HK-2 (cell line): ENCODE results near the gene COIL.
"Not testable (repeated sequence)": the region's sequence is repeated elsewhere in the genome, so short reads cannot be mapped to it uniquely, and the experiment has no call there.

Experiments used
- DNase-seq: peaks from one replicate; pipeline ENCODE4 v3.0.0-alpha.2; 2018; ENCODE audit not compliant: unreplicated experiment

The COIL gene

GRCh38 chr17:56978441-56979090 lies 17.7 kb upstream of the COIL start:
- DNase-seq, result no peak

DNA sequence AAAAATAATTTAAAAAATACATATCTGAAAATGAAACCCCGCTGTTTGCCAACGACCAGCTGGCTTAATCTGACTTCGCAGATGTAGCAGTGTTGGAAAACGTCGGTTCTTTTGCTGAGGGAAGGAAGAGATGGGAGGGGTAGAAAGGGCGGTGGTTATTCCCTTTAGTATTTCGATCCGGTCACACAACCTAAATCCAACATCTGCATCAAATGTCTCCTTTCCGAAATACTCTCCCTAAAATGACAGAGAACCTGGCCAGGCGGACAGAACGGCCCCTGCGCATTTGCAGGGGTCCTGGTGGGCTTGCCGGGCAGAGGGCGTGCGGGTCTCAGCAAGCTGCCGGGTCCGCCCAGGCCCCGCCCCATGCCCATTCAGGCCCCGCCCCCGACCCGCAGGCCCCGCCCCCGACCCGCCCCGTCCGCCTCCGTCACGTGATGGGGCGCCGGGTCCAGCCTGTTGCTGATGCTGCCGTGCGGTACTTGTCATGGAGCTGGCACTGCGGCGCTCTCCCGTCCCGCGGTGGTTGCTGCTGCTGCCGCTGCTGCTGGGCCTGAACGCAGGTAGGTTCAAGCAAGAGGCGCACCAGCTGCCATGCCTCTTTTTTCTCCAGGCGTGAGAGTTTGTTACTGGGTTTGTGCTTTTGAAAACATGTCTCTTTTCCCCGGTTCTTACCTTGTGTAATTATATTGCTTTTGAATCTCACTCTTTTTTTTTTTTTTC lies 17.0 kb upstream of the COIL start, which contains the start of gene SCPEP1:
Gene SCPEP1, plus strand, starts transcription at position 459 of the 723 bp plus-strand sequence. Its CDS starts 29 bp downstream, at position 488.
- DNase-seq, result peak; percentile 85

GRCh38 chr17:56976941-56977608 lies 16.2 kb upstream of the COIL start:
- no peak for DNase-seq

GRCh38 chr17:56975656-56976055 lies 14.8 kb upstream of the COIL start:
- DNase-seq, result no peak

GRCh38 chr17:56974055-56974454 lies 13.2 kb upstream of the COIL start:
- DNase-seq, result no peak

DNA sequence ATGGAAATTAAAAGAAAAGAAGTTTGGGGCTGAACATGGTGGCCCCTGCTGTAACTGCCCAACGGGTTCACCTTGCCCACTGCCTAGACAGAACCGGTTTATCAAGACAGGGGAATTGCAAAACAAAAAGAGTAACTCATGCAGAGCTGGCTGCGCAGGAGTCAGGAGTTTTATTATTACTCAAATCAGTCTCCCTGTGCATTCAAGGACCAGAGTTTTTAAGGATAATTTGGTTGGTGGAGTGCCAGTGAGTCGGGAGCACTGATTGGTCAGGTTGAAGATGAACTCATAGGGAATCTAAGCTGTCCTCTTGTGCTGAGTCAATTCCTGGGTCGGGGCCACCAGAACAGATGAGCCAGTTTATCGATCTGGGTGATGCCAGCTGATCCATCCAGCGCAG lies 12.7 kb upstream of the COIL start:
- DNase-seq, result no peak

DNA sequence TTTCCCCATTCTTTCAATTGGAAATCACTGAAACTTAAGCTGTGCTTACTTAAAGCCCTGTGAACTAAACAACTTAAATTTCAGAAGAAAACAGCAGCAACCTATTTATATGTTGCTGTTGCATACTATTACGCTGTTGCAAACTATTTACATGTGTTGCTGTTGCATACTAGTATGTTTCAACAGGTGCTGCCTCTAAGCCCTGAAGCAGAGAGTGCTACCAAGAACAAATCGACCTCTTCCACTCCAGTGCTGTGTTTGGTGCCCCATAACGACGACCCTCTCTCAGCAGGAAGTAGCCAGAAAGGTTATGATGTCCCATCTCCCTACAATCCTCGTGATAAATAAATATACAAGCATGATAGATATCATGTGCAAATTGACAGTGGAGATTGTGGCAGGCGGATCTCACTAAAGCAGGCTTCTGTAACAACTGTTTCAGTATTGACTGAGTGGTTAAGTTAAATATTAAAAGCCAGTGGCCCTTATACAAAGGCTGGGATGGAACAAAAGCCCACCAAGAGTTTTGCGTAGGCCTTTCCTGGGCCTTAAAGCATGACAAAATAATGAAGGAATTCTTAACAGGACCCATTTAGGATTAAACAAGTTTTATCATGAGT lies 11.4 kb upstream of the COIL start:
- no peak for DNase-seq

DNA sequence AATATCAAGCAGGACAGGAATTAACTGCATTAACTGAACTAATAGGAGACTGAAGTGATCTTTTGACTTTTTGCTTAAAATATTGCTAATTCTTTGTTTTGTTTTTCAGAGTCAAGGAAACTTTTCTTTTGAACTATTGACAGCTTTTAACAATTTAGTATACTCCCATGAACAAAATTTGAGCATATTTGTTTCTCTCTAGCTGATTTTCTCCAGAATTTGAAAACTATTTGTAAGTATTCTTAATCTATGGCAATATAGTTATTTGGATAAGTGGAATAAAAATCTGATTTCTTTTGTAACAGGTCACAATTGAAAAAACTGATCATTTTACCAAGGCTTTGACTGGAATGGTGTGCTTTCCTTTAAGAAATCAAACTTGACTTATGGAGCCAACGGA lies 10.1 kb upstream of the COIL start:
- DNase-seq, result no peak

GRCh38 chr17:56966338-56966737 lies 5.5 kb upstream of the COIL start:
- DNase-seq, result no peak

GRCh38 chr17:56965681-56966080 lies 4.8 kb upstream of the COIL start:
- not testable (repeated sequence) for DNase-seq

- not testable (repeated sequence) for DNase-seq
Measured at GRCh38 chr17:56965241-56965640, 4.4 kb upstream of the COIL start.

DNA sequence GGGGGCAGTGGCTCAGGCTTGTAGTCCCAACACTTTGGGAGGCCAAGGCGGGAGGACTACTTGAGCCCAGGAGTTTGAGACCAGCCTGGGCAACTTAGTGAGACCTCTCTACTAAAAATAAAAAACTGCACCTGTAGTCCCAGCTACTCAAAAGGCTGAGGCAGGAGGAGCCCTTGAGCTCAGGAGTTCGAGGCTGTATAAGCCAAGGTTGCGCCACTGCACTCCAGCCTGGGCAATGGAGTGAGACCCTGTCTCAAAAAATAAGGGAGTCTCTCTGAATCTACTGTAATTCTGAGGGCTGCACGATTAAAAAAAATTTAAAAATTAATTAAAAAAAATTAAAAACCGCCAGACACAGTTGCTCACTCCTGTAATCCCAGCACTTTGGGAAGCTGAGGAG lies 3.9 kb downstream of the COIL start:
- DNase-seq, result no peak

DNA sequence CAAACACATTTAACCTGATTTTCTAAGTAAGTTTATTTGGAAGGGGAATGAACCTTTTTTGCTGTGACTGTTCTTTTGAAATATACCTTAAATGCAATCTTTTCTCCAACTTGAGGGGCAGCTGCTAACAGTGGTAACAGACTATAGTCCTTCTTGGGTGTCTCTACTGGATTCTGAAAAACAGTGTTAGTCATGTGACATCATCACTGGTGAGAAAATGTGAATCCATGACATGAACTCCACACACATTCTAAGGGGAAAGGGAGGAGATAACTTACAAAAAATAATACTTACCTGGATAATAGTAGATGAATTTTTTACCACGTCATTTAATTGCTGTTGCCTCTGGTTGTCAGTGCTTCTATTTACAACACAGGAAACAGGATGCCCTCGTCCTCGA lies 11.3 kb downstream of the COIL start:
- no peak for DNase-seq

GRCh38 chr17:56948491-56948890 lies 12.4 kb downstream of the COIL start:
- DNase-seq, result no peak

GRCh38 chr17:56947741-56948140 lies 13.1 kb downstream of the COIL start:
- no peak for DNase-seq

DNA sequence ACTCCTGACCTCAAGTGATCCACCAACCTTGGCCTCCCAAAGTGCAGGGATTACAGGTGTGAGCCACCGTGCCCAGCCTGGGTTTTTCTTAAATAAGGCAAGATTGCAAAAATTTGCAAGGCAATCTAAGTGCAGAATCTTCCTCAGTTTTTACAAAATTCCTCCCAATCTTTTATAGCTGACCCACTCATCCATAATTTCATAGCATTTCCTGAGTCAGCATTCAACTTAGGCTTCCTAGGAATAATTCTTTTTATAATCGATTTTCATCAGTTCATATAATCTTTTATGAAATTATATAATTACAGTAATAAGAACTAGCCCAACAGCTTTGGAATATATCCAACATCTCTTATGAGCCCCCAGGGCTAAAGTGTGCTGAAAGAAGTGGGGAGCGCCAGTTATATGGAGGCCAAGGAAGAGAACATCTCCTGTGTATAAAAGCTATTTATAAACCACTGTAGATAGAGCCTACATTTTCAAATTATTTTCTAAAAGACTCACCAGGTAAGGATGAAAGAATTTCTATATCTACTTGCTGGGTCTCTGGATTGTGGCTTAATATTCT lies 14.8 kb downstream of the COIL start:
- no peak for DNase-seq

DNA sequence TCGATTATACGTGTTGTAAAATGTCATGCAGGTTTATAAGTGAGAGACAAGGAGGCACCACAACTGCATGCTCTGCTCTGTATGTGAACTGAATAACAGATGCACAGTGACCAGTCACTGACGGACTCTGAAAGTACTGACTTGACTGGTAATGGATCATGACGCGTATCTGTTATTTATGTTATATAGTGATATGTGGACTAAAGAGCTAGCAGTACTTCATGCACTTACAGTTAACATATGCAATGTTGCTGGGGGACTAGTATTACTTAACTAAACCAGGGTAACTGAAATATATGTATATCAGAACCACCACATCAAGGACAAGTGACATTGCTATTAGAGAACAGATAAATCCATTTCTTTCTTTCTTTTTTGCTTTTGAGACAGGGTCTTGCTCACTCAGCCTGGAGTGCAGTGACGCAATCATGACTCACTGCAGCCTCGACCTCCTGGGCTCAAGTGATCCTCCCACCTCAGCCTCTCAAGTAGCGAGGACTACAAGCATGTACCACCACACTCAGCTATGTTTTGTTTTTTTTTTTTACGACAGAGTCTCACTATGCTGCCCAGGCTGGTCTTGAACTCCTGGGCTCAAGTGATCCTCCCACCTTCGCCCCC lies 17.2 kb downstream of the COIL start:
- no peak for DNase-seq

DNA sequence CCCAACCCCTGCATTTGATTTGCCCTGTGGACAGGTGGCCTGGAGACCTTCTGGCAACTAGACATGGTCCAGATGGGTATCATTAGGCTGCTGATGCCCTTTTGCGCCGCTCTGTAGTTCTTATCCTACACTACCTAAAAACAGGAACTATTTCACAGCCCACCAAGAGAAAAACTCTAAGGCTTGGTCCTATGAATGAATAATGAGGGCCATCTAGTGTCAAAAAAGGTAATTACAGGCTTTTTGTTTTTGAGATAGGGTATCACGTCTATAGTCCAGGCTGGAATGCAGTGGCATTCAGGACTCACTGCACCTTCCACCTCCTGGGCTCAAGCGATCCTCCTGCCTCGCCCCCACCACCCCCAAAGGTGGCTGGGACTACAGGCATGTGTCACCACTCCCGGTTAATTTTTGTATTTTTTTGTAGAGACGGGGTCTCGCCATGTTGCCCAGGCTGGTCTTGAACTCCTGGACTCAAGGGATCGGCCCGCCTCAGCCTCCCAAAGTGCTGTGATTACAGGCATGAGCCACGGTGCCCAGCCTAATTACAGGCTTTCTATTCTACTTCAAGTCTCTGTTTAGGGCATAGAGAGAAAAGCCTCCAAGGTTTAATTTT lies 20.9 kb downstream of the COIL start:
- peak; percentile 8 for DNase-seq

- DNase-seq, result not testable (repeated sequence)
Measured at GRCh38 chr17:56938206-56938605, 22.6 kb downstream of the COIL start.

DNA sequence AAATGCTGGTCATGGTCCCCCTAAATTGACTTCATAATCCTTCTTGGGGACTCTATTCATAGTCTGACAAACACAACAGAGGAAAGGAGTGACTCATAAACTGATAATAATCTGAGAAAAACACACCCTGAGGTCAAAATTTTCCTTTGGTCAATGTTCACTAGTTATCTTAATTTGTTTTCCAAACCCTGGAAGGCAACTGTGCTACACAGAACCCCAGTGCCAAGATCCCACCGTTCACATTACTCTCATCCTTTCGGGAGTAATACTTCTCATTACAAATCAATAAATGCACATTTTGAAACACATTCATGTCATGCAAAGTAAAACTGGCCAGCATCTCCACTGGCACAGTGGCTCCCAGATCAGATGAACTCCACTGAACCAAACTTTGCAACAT lies 23.2 kb downstream of the COIL start:
- no peak for DNase-seq

- no peak for DNase-seq
Measured at GRCh38 chr17:56936697-56937322, 24.0 kb downstream of the COIL start.
